GM10266 (cell line): ENCODE results near the gene SV2B.

Experiments used
- DNase-seq: peaks from one replicate; pipeline ENCODE4 v3.0.0; 2012; ENCODE audit errors: extremely low spot score
- CTCF ChIP-seq: IDR thresholded peaks from 2 replicates; pipeline ENCODE4 v1.5.1; 2012; ENCODE audit warnings: mild to moderate bottlenecking, low read depth; ENCODE audit not compliant: control insufficient read depth, insufficient read depth; ENCODE audit errors: missing control alignments

The SV2B gene

GRCh38 chr15:91202510-91203102, 102.5 kb downstream of the SV2B start:
- DNase-seq, result no peak
- no peak for TF ChIP-seq CTCF

- no peak for TF ChIP-seq CTCF
- no peak for DNase-seq
Measured at GRCh38 chr15:91203619-91204203, 103.7 kb downstream of the SV2B start.

GRCh38 chr15:91208371-91208770, 108.3 kb downstream of the SV2B start:
- no peak for DNase-seq
- no peak for TF ChIP-seq CTCF

GRCh38 chr15:91209318-91209717, 109.3 kb downstream of the SV2B start:
- no peak for DNase-seq
- no peak for TF ChIP-seq CTCF

- DNase-seq, result no peak
- no peak for TF ChIP-seq CTCF
Measured at GRCh38 chr15:91209726-91210125, 109.7 kb downstream of the SV2B start.

- TF ChIP-seq CTCF, result no peak
- no peak for DNase-seq
Measured at GRCh38 chr15:91214675-91215590, 114.9 kb downstream of the SV2B start.

- no peak for DNase-seq
- TF ChIP-seq CTCF, result no peak
Measured at GRCh38 chr15:91216000-91216399, 115.9 kb downstream of the SV2B start.
